ENCODE data around the gene ACAA1. TPM values are rescaled to one million over a fixed set of nuclear protein-coding genes. Genes with fewer than 3 reads are reported as not detected.

ACAA1 gene
- total and polyA plus RNA-seq, 2 experiments from 2014 or later = 141 to 250 TPM

DNA sequence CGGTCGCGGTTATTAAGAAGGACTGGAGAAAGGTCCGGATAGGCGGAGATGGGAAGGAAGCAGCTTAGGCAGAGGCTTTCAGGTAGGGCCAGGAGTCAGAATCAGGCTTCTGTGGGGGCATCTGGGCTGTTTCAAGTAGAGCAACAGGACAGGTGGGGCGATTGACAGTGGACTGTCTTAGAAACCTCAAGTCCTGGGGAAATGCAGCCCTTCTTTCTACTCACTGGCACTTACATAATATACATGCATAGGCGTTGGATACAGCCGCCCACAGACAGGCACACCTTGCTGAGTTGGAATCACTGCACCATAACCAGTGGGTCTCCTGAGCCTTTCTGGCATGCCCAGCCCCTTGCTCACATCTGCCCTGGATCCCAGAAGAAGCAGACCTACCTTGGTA is 2.3 kb upstream of the ACAA1 start:
- TF ChIP-seq EZH2phosphoT487 (IDR thresholded peaks at IDR 0.05; ENCODE audit: low read depth, severe bottlenecking, unreplicated experiment) = no peak
- TF ChIP-seq, protein P1, sequence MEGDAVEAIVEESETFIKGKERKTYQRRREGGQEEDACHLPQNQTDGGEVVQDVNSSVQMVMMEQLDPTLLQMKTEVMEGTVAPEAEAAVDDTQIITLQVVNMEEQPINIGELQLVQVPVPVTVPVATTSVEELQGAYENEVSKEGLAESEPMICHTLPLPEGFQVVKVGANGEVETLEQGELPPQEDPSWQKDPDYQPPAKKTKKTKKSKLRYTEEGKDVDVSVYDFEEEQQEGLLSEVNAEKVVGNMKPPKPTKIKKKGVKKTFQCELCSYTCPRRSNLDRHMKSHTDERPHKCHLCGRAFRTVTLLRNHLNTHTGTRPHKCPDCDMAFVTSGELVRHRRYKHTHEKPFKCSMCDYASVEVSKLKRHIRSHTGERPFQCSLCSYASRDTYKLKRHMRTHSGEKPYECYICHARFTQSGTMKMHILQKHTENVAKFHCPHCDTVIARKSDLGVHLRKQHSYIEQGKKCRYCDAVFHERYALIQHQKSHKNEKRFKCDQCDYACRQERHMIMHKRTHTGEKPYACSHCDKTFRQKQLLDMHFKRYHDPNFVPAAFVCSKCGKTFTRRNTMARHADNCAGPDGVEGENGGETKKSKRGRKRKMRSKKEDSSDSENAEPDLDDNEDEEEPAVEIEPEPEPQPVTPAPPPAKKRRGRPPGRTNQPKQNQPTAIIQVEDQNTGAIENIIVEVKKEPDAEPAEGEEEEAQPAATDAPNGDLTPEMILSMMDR (IDR thresholded peaks at IDR 0.05; ENCODE audit: poor library complexity) = no peak
- no peak for TF ChIP-seq EZH2 (IDR thresholded peaks at IDR 0.05; ENCODE audit: borderline replicate concordance)
- Histone ChIP-seq H3K9me2 (replicated peaks; ENCODE audit: insufficient read depth) (no peaks in the 10 kb centered on the region), H3K4me2 (peak overlapping the region; percentile 79)

DNA sequence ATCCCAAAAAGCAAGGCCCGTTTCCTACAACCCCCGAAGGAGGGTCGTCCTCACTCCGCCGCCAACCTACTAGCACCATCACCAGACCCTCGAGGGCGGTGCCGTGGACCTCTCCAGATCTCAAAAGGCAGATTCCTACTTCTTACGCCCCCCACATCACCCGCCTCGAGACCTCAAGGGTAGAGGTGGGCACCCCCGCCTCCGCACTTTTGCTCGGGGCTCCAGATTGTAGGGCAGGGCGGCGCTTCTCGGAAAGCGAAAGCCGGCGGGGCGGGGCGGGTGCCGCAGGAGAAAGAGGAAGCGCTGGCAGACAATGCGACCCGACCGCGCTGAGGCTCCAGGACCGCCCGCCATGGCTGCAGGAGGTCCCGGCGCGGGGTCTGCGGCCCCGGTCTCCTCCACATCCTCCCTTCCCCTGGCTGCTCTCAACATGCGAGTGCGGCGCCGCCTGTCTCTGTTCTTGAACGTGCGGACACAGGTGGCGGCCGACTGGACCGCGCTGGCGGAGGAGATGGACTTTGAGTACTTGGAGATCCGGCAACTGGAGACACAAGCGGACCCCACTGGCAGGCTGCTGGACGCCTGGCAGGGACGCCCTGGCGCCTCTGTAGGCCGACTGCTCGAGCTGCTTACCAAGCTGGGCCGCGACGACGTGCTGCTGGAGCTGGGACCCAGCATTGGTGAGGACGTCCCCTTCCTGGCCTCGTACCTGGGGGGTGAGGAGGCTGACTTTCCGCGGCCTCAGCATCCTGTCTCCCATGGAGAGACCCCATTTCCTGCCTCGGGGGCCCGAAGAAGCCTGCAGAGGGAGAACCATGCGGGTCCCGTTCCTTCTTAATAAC is 1.6 kb upstream of the ACAA1 start, which contains the start of gene MYD88:
Gene MYD88 (plus strand): TSS at position 313 of the 842 bp plus-strand sequence. CDS start 40 bp downstream, at position 353.
- no peaks in the 10 kb centered on the region for H3K27me3 ChIP-seq
- H3K9me2 ChIP-seq (replicated peaks; ENCODE audit: insufficient read depth) = no peaks in the 10 kb centered on the region
- H3K4me2 ChIP-seq = peak within 1 kb of the TSS; percentile 79
- DNase-seq (ENCODE audit: low spot score) = peak; percentile 84
- peak within 1 kb of the TSS; percentile 96 for H3K27ac ChIP-seq
- peaks cover 52% of the 10 kb centered on the region for H3K79me2 ChIP-seq
- H2AFZ ChIP-seq = peak within 1 kb of the TSS; percentile 98
- no peaks in the 10 kb centered on the region for H3K9me3 ChIP-seq (ENCODE audit: low read depth)
- no peaks in the 10 kb centered on the region for H3K36me3 ChIP-seq (replicated peaks; ENCODE audit: insufficient read depth, low read depth)
- peaks cover 4% of the 10 kb centered on the region for H4K20me1 ChIP-seq (ENCODE audit: insufficient read depth, poor library complexity, severe bottlenecking)
- TF ChIP-seq, protein P1 (IDR thresholded peaks at IDR 0.05; ENCODE audit: poor library complexity) = no peak
- TF ChIP-seq EZH2phosphoT487 (IDR thresholded peaks at IDR 0.05; ENCODE audit: low read depth, severe bottlenecking, unreplicated experiment) (no peak), EZH2 (IDR thresholded peaks at IDR 0.05; ENCODE audit: borderline replicate concordance) (no peak)
- peaks cover 34% of the 10 kb centered on the region for H3K4me1 ChIP-seq (ENCODE audit: insufficient read depth)
- peak within 1 kb of the TSS; percentile 89 for H3K4me3 ChIP-seq
- 3% methylated on average over 65 of the region's 65 CpGs for WGBS (ENCODE audit: low lambda C conversion rate, missing lambda C conversion rate)

More for the DNA sequence above, 2.3 kb upstream of the ACAA1 start:
- peaks cover 4% of the 10 kb centered on the region for H4K20me1 ChIP-seq (ENCODE audit: insufficient read depth, poor library complexity, severe bottlenecking)
- no peaks in the 10 kb centered on the region for H3K36me3 ChIP-seq (replicated peaks; ENCODE audit: insufficient read depth, low read depth)
- no peak for DNase-seq (ENCODE audit: low spot score)
- H3K4me1 ChIP-seq (ENCODE audit: insufficient read depth) = peaks cover 28% of the 10 kb centered on the region
- H3K4me3 ChIP-seq = peak overlapping the region; percentile 89
- H2AFZ ChIP-seq = peak overlapping the region; percentile 98
- peak overlapping the region; percentile 96 for H3K27ac ChIP-seq
- H3K27me3 ChIP-seq = no peaks in the 10 kb centered on the region
- H3K9me3 ChIP-seq (ENCODE audit: low read depth) = no peaks in the 10 kb centered on the region
- 14% methylated on average over 8 of the region's 8 CpGs for WGBS (ENCODE audit: low lambda C conversion rate, missing lambda C conversion rate)
- peaks cover 52% of the 10 kb centered on the region for H3K79me2 ChIP-seq

DNA sequence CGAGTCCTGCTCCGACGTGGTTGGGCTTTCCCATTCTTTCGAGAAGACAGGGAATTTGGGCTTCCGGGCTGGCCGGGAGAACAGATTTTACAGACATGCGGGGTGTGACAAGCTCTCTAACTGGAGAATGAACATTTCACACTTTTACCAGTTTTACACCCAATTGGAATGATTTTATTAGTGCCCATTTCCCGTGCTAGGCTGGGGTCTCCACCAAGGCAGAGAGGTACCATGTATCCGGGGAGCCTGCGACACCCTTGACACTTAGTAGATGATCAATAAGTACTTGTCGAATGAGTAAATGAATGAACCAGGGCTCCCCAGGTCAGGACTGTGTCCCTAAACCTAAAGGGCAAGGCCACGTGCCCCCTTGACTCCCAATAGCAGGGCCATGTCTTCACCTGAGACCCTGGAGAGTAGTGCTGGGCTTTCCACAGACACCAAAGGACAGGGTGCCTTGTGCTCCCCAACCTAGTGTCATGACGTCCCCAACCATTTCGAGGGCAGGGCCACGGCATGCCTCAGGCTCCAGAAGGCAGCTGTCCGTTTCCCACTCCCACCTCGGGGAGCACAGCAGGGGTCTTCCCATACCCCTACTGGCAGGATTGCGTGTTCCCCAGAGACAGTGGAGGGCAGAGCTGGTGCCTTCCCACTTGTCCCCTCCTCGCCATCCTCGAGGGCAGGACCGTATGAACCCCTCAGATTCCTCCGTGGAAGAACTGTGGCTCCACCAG is 855 bp upstream of the ACAA1 start:
- TF ChIP-seq, protein P1 (IDR thresholded peaks at IDR 0.05; ENCODE audit: poor library complexity) = no peak
- TF ChIP-seq EZH2 (IDR thresholded peaks at IDR 0.05; ENCODE audit: borderline replicate concordance) = no peak
- no peak for TF ChIP-seq EZH2phosphoT487 (IDR thresholded peaks at IDR 0.05; ENCODE audit: low read depth, severe bottlenecking, unreplicated experiment)
- Histone ChIP-seq H3K36me3 (replicated peaks; ENCODE audit: insufficient read depth, low read depth) (no peaks in the 10 kb centered on the region), H3K27ac (peak overlapping the region; percentile 96), H3K79me2 (peaks cover 54% of the 10 kb centered on the region), H3K4me1 (ENCODE audit: insufficient read depth) (peaks cover 38% of the 10 kb centered on the region), H3K27me3 (no peaks in the 10 kb centered on the region), H3K4me2 (peak overlapping the region; percentile 79), H3K4me3 (peak overlapping the region; percentile 89), H3K9me2 (replicated peaks; ENCODE audit: insufficient read depth) (no peaks in the 10 kb centered on the region), H4K20me1 (ENCODE audit: insufficient read depth, poor library complexity, severe bottlenecking) (peaks cover 4% of the 10 kb centered on the region), H2AFZ (peak overlapping the region; percentile 98), H3K9me3 (ENCODE audit: low read depth) (no peaks in the 10 kb centered on the region)
- no peak for DNase-seq (ENCODE audit: low spot score)
- 26% methylated on average over 21 of the region's 22 CpGs for WGBS (ENCODE audit: low lambda C conversion rate, missing lambda C conversion rate)
